HEK293T (cell line): ENCODE results near the gene GPR83.

Experiments used
- BHLHE40 ChIP-seq: fragments of 450-650 bp; IDR thresholded peaks from 2 replicates; pipeline ENCODE4 v1.6.1; 2016; ENCODE audit warnings: mild to moderate bottlenecking, moderate library complexity, borderline replicate concordance
- FOXA1 ChIP-seq: fragments of 450-650 bp; IDR thresholded peaks from 2 replicates; pipeline ENCODE4 v1.6.1; 2016; ENCODE audit warnings: mild to moderate bottlenecking
- FOXM1 ChIP-seq: fragments of 450-650 bp; IDR thresholded peaks from 2 replicates; pipeline ENCODE4 v1.6.1; 2017; ENCODE audit warnings: mild to moderate bottlenecking, borderline replicate concordance
- HDGF ChIP-seq: fragments of 450-650 bp; IDR thresholded peaks from 2 replicates; pipeline ENCODE4 v1.6.1; 2017; ENCODE audit warnings: antibody characterized with exemption, borderline replicate concordance
- NFRKB ChIP-seq: fragments of 450-650 bp; IDR thresholded peaks from 2 replicates; pipeline ENCODE4 v1.6.1; 2016; ENCODE audit warnings: mild to moderate bottlenecking, moderate library complexity
- SP1 ChIP-seq: fragments of 450-650 bp; IDR thresholded peaks from 2 replicates; pipeline ENCODE4 v1.6.1; 2017
- SUZ12 ChIP-seq: fragments of 450-650 bp; IDR thresholded peaks from 2 replicates; pipeline ENCODE4 v1.6.1; 2016; ENCODE audit warnings: mild to moderate bottlenecking
- TARDBP ChIP-seq: fragments of 450-650 bp; IDR thresholded peaks from 2 replicates; pipeline ENCODE4 v1.6.1; 2016
- ZNF384 ChIP-seq: fragments of 450-650 bp; IDR thresholded peaks from 2 replicates; pipeline ENCODE4 v1.6.1; 2016
- TF ChIP-seq, protein P1 (sequence below): fragments of 450-650 bp; IDR thresholded peaks from 2 replicates; pipeline ENCODE4 v1.6.1; 2016

DNA sequence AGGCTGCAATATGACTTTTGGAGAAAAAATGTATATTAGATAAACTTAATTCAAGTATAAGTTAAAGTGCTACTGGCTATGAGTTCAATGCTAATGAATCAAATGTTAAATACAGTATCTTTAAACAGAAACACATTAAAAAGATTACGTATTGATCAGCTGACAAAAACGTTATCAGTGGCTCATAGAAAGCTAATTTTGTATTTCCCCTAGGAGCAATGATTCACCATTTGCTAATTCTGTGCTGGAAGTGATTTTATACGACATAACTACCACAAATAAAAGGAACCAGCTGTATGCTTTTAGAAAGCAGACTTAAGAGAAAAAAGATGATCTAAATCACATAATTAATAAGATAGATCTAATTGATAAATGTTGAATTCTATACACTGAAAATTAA lies 48.8 kb upstream of the GPR83 start:
- TF ChIP-seq ZNF384 = no peak
- TF ChIP-seq SP1 = no peak
- TF ChIP-seq, protein P1, sequence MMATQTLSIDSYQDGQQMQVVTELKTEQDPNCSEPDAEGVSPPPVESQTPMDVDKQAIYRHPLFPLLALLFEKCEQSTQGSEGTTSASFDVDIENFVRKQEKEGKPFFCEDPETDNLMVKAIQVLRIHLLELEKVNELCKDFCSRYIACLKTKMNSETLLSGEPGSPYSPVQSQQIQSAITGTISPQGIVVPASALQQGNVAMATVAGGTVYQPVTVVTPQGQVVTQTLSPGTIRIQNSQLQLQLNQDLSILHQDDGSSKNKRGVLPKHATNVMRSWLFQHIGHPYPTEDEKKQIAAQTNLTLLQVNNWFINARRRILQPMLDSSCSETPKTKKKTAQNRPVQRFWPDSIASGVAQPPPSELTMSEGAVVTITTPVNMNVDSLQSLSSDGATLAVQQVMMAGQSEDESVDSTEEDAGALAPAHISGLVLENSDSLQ = no peak
- TF ChIP-seq FOXM1 = no peak
- TF ChIP-seq SUZ12 = no peak
- no peak for TF ChIP-seq TARDBP
- TF ChIP-seq NFRKB = no peak
- TF ChIP-seq BHLHE40 = no peak
- no peak for TF ChIP-seq HDGF
- no peak for TF ChIP-seq FOXA1
